Coronary artery (tissue), 2 donors: ENCODE measurements around the gene ATP6V0D1.
A peak's percentile ranks its signal among the peaks of the same experiment; 100 is the strongest.

ENCODE experiments used
- DNase-seq: peaks from one replicate; pipeline ENCODE4 v3.0.0-alpha.2; 2017; ENCODE audit warnings: low spot score
- H3K27ac ChIP-seq, 2 donors: fragments of 200-600 bp; sonication (generic); one replicate each; pipeline ENCODE4 v1.5.1; 2016 to 2019
- H3K4me3 ChIP-seq: fragments of 200-600 bp; sonication (generic); 2 replicates; pipeline ENCODE4 v1.5.1; 2016; ENCODE audit warnings: mild to moderate bottlenecking, moderate library complexity
- TF ChIP-seq, protein P1 (sequence below): fragments of 200-600 bp; sonication (generic); IDR thresholded peaks from one replicate; pipeline ENCODE4 v1.5.1; 2019; ENCODE audit warnings: antibody characterized with exemption

Gene ATP6V0D1

DNA sequence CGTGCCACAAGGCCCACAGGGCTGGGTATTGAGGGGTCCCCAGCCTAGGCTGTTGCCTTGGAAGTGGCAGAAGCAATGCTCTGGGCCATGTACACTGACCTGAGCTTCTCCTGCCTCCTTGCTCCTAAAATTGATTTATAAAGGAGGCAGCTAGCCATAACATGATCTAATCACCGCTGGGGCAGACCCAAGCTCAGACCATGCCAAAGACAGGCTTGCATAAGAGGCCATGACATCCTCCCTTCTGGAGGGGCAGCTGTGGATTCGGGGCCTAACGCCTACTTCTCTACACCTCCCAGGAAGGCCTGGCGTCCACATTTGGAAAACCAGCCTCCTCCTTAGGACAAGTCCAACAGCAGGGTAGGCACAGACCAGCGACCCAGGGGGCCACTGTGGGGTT, 37.7 kb downstream of the ATP6V0D1 start:
- TF ChIP-seq, protein P1, sequence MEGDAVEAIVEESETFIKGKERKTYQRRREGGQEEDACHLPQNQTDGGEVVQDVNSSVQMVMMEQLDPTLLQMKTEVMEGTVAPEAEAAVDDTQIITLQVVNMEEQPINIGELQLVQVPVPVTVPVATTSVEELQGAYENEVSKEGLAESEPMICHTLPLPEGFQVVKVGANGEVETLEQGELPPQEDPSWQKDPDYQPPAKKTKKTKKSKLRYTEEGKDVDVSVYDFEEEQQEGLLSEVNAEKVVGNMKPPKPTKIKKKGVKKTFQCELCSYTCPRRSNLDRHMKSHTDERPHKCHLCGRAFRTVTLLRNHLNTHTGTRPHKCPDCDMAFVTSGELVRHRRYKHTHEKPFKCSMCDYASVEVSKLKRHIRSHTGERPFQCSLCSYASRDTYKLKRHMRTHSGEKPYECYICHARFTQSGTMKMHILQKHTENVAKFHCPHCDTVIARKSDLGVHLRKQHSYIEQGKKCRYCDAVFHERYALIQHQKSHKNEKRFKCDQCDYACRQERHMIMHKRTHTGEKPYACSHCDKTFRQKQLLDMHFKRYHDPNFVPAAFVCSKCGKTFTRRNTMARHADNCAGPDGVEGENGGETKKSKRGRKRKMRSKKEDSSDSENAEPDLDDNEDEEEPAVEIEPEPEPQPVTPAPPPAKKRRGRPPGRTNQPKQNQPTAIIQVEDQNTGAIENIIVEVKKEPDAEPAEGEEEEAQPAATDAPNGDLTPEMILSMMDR, result no peak
- Histone ChIP-seq H3K27ac (peak overlapping the region in 1 of 2 donors; percentile 15), H3K4me3 (no peak overlapping the region)
- no peak for DNase-seq

GRCh38 chr16:67442581-67443255, 38.2 kb downstream of the ATP6V0D1 start:
- no peak for DNase-seq
- Histone ChIP-seq H3K27ac (peak overlapping the region in 1 of 2 donors; percentile 15), H3K4me3 (no peak overlapping the region)
- TF ChIP-seq, protein P1, result no peak

DNA sequence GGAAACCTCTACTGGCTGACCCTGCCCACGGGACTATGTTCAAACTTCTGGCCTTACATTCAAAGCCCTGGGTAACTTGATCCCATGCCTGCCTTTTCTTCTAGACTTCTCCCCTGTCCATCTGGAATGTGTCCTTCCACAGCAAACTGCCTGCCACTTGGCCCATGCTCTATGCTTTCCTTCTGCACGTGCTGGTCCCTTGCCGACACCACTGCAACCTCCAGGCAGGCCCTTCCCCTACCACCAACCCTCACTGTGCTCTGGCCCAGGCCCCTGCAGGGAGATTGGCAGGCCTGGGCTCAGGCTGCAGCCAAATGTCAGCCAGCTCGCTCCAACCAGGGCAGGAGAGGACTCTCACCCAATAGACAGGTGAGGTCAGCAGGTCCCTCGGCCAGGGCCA, 39.0 kb downstream of the ATP6V0D1 start:
- TF ChIP-seq, protein P1, result no peak
- no peak for DNase-seq
- H3K27ac ChIP-seq, result no peak overlapping the region

GRCh38 chr16:67441271-67441753, 39.6 kb downstream of the ATP6V0D1 start:
- Histone ChIP-seq H3K27ac (no peak overlapping the region), H3K4me3 (no peak overlapping the region)
- TF ChIP-seq, protein P1, result no peak
- no peak for DNase-seq

More for the DNA sequence above, 39.0 kb downstream of the ATP6V0D1 start:
- no peak overlapping the region for H3K4me3 ChIP-seq

- no peak for DNase-seq
- TF ChIP-seq, protein P1, result no peak
Measured at GRCh38 chr16:67438824-67439393, 42.0 kb downstream of the ATP6V0D1 start.

GRCh38 chr16:67438098-67438791, 42.7 kb downstream of the ATP6V0D1 start:
- H3K27ac ChIP-seq, result no peak overlapping the region
- TF ChIP-seq, protein P1, result no peak
- no peak for DNase-seq
- H3K4me3 ChIP-seq, result no peak overlapping the region

More at GRCh38 chr16:67438824-67439393, 42.0 kb downstream of the ATP6V0D1 start:
- no peak overlapping the region for H3K4me3 ChIP-seq
- no peak overlapping the region for H3K27ac ChIP-seq
